GM12892 (cell line): ENCODE data around the gene SPRY2.

Source experiments
- DNase-seq: peaks from one replicate; pipeline ENCODE4 v3.0.0; 2011; ENCODE audit not compliant: insufficient read length
- FAIRE-seq: peaks from 2 replicates; lab custom pipeline; 2011; peaks lifted over from hg19 to GRCh38; lab: Jason Lieb, UNC
- POLR2A ChIP-seq: IDR thresholded peaks from 2 replicates; pipeline ENCODE4 v1.6.1; 2011; ENCODE audit warnings: low read depth, low read length, control low read depth
- POLR2AphosphoS5 ChIP-seq: IDR thresholded peaks from 2 replicates; pipeline ENCODE4 v1.6.1; 2011; ENCODE audit warnings: low read depth, low read length, control low read depth
- TAF1 ChIP-seq: IDR thresholded peaks from 2 replicates; pipeline ENCODE4 v1.6.1; 2011; ENCODE audit warnings: low read depth, mild to moderate bottlenecking, control low read depth, low read length, borderline replicate concordance

Gene SPRY2

GRCh38 chr13:80306337-80306972 lies 34.5 kb downstream of the SPRY2 start:
- FAIRE-seq (no peak), DNase-seq (no peak)
- TF ChIP-seq TAF1 (no peak), POLR2AphosphoS5 (no peak), POLR2A (no peak)

DNA sequence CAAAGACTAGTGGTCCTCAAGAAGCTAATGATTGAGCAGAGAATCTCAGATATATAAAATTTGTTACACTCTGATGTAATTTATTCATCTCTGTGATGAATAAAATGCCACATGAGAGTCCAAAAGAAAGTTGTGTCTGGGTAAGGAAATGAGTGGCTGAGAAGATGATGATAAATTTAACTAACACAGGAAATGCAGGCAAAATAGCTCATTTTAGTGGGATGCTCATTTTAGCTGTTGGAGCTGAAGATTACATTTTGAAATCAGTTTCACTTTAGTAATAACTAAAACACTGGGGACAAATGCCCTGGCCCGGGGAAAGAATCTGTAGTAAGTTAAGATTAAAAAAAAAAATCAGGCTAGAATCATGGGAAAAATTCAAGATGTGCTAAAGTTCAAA lies 35.2 kb downstream of the SPRY2 start:
- TF ChIP-seq POLR2A (no peak), TAF1 (no peak), POLR2AphosphoS5 (no peak)
- DNase-seq (no peak), FAIRE-seq (no peak)

DNA sequence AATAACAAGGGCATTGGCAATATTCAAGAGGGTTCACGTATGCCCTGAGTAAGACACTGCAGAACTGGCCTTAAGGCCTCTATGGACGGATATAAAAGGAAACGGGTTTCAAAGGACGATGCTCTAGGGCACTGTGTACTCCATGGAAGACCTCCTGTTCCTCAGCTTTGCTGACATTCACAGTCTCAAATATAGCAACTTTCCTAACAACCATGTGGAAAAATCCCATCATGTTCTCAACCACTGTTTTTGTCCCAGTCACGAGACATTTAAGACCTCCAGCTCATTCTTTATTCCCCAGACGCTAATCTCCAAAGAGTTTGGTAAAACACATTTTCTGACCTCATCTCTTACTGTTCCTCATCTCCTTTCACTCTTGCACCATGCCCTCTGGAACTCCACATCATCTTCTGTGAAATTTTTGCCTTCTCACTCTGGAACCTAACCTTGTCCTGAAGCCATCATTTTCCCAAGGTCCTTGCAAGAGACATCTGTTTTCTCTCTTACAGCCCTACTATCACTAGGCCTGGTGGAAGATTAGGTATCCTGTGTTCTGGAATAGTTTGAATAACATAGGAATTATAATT lies 37.6 kb downstream of the SPRY2 start:
- no peak for TF ChIP-seq TAF1
- TF ChIP-seq POLR2A: no peak
- no peak for TF ChIP-seq POLR2AphosphoS5
- FAIRE-seq (no peak), DNase-seq (no peak)

DNA sequence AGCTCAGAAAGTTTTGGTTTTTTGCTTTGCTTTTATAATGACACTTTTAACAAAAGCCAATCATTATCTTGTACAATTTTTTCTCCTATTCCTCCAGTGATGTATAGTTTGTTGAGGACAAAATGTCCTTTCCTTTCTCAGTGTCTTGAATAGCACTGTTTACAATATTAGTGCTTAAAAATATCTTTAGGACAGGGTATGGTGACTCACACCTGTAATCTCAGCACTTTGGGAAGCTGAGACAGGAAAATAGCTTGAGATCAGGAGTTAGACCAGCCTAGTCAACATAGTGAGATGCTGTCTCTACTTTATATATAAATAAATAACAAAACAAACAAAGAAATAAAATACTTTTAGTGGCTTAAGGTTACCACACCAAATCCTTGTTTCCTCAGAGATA lies 41.9 kb downstream of the SPRY2 start:
- DNase-seq (no peak), FAIRE-seq (no peak)
- TF ChIP-seq POLR2AphosphoS5: no peak
- no peak for TF ChIP-seq TAF1
- TF ChIP-seq POLR2A: no peak

DNA sequence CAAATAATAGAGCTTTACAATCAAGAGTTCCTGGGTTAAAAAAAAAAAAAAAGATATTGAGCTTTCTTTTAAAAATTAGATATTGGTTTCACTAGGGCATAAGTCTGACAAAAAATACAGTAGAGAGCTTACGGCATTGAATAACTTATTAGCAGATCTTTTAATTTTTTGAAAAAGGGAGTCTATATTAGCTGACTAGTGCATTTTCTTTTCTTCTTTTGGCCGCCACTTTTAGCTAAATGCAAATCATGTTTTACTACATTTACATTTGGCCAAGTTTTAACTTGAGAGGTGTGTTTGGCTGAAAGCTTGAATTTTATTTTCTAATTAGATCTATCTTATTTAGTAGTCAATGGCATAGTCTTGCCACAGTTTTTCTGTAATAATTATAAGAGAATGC lies 43.4 kb downstream of the SPRY2 start:
- DNase-seq: no peak
- no peak for FAIRE-seq
- TF ChIP-seq POLR2AphosphoS5 (no peak), POLR2A (no peak), TAF1 (no peak)

- FAIRE-seq (no peak), DNase-seq (no peak)
- TF ChIP-seq POLR2A: no peak
- no peak for TF ChIP-seq POLR2AphosphoS5
- TF ChIP-seq TAF1: no peak
Measured at GRCh38 chr13:80297094-80297493, 43.8 kb downstream of the SPRY2 start.

DNA sequence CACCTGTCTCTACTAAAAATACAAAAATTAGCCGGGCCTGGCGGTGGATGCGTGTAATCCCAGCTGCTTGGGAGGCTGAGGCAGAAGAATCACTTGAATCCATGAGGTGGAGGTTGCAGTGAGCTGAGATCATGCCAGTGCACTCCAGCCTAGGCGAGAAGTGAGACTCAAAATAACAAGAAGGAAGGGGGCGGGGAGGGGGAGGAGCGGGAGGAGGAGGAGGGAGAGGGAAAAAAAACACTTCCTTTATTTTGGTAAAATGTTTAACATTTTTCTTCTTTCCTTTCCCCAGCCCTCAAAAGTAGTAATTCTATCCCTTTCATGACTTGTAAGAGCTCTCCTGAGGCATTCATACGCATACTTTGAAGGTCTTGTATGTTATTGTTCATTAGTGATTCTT lies 44.3 kb downstream of the SPRY2 start:
- FAIRE-seq: no peak
- TF ChIP-seq POLR2A (no peak), TAF1 (no peak), POLR2AphosphoS5 (no peak)
- DNase-seq: no peak

- FAIRE-seq (no peak), DNase-seq (no peak)
- TF ChIP-seq TAF1 (no peak), POLR2AphosphoS5 (no peak), POLR2A (no peak)
Measured at GRCh38 chr13:80290591-80290990, 50.3 kb downstream of the SPRY2 start.
